NCI-H2107 treated with DMSO at 0.1 percent for 48 hours (cell line): ENCODE results near the gene SSB.
"Not testable (repeated sequence)": the region's sequence is repeated elsewhere in the genome, so short reads cannot be mapped to it uniquely, and the experiment has no call there.

Experiments
- DNase-seq: peaks from one replicate; lab custom pipeline; 2025; ENCODE audit not compliant: unreplicated experiment; lab: John Stamatoyannopoulos, UW

Gene SSB

DNA sequence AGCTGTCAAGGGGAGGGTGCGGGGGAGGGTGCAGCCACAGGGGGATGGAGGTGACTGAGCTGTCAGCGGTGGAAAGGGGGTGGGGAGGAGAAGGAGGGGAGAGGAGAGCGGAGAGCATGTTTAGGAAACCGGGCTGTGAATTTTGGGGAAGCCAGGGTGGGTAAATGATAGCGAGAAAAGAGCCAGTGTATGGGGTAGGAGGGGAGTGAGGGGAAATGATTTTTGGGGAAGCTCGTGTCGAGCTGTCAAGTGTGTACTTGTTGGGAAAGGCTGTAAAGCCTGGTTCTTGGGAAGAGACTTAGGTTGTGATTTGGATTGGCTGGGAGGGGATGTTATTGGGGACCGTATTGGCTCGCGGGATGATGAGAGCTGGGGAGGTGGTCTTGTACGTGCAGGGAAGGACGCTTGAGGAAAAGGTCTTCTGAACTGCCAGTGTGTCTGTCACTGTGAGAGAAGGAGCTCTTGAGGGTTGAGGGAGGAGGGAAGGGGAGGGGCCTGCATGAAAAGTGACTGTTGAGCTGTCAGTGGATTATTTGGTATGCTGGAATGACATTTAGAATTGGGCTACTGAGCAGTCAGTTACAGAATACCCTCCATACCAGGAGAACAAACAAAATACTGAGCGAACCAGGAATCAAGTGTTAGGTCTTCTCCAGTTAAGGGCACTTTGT is 29.6 kb downstream of the SSB start:
- peak; percentile 44 for DNase-seq

- DNase-seq: no peak
Observed at GRCh38 chr2:169834401-169834800, 35.7 kb downstream of the SSB start.

DNA sequence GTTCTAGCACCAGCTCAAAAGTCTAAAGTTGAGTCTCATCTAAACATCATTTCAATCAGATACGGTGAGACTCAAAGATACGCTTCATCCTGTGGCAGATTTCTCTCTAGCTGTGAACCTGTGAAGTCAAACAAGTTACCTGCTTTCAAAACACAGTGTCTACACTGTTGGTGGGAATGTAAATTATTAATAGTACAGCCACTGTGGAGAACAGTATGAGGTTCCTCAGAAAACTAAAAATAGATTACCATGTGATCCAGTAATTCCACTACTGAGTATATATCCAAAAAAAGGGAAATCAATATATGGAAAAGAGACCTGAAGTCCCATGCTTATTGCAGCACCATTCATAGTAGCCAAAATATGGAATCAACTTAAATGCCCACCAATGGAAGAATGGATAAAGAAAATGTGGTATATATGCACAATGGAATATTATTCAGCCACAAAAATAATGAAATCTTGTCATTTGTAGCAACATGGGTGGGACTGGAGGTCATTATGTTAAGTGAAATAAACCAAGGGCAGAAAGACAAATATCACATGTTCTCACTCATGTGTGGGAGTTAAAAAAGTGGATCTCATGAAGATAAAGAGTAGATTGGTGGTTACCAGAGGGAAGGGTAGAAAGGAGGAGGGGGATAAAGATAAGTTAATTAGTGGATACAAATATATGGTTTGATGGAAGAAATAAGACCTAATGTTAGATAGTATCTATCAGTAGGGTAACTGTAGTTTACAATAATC is 40.2 kb downstream of the SSB start:
- no peak for DNase-seq

GRCh38 chr2:169839954-169840746 is 41.5 kb downstream of the SSB start:
- no peak for DNase-seq

GRCh38 chr2:169840747-169841142 is 42.1 kb downstream of the SSB start:
- no peak for DNase-seq

DNA sequence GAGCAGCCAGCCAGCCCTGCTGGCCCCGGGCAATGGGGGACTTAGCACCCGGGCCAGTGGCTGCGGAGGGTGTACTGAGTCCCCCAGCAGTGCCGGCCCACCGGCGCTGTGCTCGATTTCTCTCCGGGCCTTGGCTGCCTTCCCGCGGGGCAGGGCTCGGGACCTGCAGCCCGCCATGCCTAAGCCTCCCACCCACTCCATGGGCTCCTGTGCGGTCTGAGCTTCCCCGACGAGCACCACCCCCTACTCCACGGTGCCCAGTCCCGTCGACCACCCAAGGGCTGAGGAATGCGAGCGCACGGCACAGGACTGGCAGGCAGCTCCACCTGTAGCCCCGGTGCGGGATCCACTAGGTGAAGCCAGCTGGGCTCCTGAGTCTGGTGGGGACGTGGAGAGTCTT is 43.0 kb downstream of the SSB start:
- not testable (repeated sequence) for DNase-seq

- no peak for DNase-seq
Observed at GRCh38 chr2:169845016-169845415, 46.3 kb downstream of the SSB start.

GRCh38 chr2:169848959-169849693 is 50.5 kb downstream of the SSB start:
- not testable (repeated sequence) for DNase-seq

DNA sequence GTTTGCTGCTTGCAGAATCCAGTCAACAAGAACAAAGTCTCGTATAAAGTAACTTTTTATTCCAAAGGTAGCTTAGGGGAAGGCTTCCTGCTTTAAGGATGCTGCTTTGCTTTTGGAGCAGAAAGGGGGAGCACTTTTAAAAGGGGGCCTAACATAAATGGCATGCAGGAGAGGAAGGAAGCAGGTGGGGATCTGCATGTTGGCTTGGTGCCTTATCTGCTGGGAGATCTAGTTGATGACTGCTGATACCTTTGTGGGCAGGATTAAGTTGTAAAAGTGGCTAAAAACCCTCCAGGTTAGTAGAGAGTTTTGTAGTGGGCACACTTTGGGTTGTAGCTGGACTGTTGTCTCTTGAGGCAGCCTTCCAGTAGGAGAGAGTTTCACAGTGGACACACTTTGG is 51.0 kb downstream of the SSB start:
- no peak for DNase-seq

- no peak for DNase-seq
Observed at GRCh38 chr2:169853041-169853668, 54.5 kb downstream of the SSB start.

DNA sequence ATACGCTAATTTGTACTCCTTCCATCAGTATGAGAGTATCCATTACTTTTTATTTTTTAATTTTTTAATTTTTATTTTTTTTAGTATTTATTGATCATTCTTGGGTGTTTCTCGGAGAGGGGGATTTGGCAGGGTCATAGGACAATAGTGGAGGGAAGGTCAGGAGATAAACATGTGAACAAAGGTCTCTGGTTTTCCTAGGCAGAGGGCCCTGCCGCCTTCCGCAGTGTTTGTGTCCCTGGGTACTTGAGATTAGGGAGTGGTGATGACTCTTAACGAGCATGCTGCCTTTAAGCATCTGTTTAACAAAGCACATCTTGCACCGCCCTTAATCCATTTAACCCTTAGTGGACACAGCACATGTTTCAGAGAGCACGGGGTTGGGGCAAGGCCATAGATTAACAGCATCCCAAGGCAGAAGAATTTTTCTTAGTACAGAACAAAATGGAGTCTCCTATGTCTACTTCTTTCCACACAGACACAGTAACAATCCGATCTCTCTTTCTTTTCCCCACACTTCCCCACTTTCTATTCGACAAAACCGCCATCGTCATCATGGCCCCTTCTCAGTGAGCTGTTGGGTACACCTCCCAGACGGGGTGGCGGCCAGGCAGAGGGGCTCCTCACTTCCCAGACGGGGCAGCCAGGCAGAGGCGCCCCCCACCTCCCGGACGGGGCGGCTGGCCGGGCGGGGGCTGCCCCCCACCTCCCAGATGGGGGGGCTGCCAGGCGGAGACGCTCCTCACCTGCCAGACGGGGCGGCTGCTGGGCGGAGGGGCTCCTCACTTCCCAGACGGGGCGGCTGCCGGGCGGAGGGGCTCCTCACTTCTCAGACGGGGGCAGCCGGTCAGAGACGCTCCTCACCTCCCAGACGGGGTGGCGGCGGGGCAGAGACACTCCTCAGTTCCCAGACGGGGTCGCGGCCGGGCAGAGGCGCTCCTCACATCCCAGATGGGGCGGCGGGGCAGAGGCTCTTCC is 56.9 kb downstream of the SSB start:
- DNase-seq: not testable (repeated sequence)

GRCh38 chr2:169859423-169859822 is 60.8 kb downstream of the SSB start:
- DNase-seq: no peak

- no peak for DNase-seq
Observed at GRCh38 chr2:169860149-169860548, 61.5 kb downstream of the SSB start.
